NB4 (cell line): ENCODE results near the gene F5.
A peak's percentile ranks its signal among the peaks of the same experiment; 100 is the strongest.

Source experiments
- DNase-seq: peaks from one replicate; pipeline ENCODE4 v3.0.0; 2010; ENCODE audit warnings: low read depth
- H3K4me3 ChIP-seq: one replicate; pipeline ENCODE4 v1.5.1; 2011; ENCODE audit warnings: mild to moderate bottlenecking, low read depth, low read length, moderate library complexity
- CTCF ChIP-seq: IDR thresholded peaks from one replicate; pipeline ENCODE4 v1.5.1; 2012; ENCODE audit warnings: low read depth, low read length
- MAX ChIP-seq: IDR thresholded peaks from 2 replicates; pipeline ENCODE4 v1.6.1; 2011; ENCODE audit warnings: low read depth, low read length
- MYC ChIP-seq: IDR thresholded peaks from 2 replicates; pipeline ENCODE4 v1.6.1; 2011; ENCODE audit warnings: low read depth, low read length
- POLR2A ChIP-seq: IDR thresholded peaks from 2 replicates; pipeline ENCODE4 v1.6.1; 2011; ENCODE audit warnings: mild to moderate bottlenecking; ENCODE audit not compliant: insufficient read length; ENCODE audit errors: extremely low read depth

Gene F5

GRCh38 chr1:169610858-169611257 is 24.6 kb upstream of the F5 start:
- DNase-seq: peak; percentile 43
- no peak overlapping the region for H3K4me3 ChIP-seq
- TF ChIP-seq CTCF (no peak), MYC (no peak), POLR2A (no peak), MAX (no peak)

- DNase-seq: no peak
- no peak overlapping the region for H3K4me3 ChIP-seq
- no peak for TF ChIP-seq CTCF
- TF ChIP-seq MYC: no peak
- no peak for TF ChIP-seq MAX
- no peak for TF ChIP-seq POLR2A
These were observed 23.8 kb upstream of the F5 start for GRCh38 chr1:169610108-169610507.

GRCh38 chr1:169608226-169608625 is 21.9 kb upstream of the F5 start:
- no peak for TF ChIP-seq POLR2A
- no peak for TF ChIP-seq MYC
- no peak for TF ChIP-seq MAX
- no peak for TF ChIP-seq CTCF
- DNase-seq: no peak
- H3K4me3 ChIP-seq: no peak overlapping the region

GRCh38 chr1:169604781-169605560 is 18.7 kb upstream of the F5 start:
- DNase-seq: peak; percentile 78
- TF ChIP-seq CTCF: no peak
- TF ChIP-seq POLR2A: no peak
- TF ChIP-seq MYC: no peak
- no peak overlapping the region for H3K4me3 ChIP-seq

GRCh38 chr1:169601096-169601881 is 15.0 kb upstream of the F5 start:
- TF ChIP-seq MAX (no peak), POLR2A (no peak)
- H3K4me3 ChIP-seq: no peak overlapping the region
- DNase-seq: peak; percentile 25
